ENCODE results near the gene CHKA. TPM values are rescaled to one million over a fixed set of nuclear protein-coding genes. Genes with fewer than 3 reads are reported as not detected.
"Not testable (repeated sequence)": the region's sequence is repeated elsewhere in the genome, so short reads cannot be mapped to it uniquely, and the experiment has no call there.

The CHKA gene
- total and polyA plus RNA-seq, 2 donors (not counting 3 experiments of a cell fraction or from before 2014, with no cell fraction given) = 21.4 to 25.1 TPM

DNA sequence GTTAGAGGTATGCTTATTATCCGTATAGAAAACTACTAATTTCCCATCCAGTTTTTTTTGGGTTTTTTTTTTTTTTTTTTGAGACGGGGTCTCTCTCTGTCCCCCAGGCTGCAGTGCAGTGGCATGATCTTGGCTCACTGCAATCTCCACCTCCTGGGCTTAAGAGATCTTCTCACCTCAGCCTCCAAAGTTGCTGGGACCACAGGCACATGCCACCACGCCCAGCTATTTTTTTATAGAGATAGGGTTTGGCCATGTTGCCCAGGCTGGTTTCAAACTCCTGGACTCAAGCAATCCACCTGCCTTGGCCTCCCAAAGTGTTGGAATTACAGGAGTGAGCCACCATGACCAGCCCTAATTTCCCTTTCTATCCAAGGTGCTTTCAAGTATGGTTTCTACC, 28.2 kb downstream of the CHKA start:
- H3K27me3 ChIP-seq (ENCODE audit: control insufficient read depth in 2 of 2, insufficient read depth in 2 of 2, low read length in 2 of 2); H4K20me1 ChIP-seq (replicated peaks; ENCODE audit: control insufficient read depth, extremely low read depth, insufficient read depth, low read length); H2AFZ ChIP-seq (ENCODE audit: low read depth, low read length); H3K4me1 ChIP-seq (ENCODE audit: control insufficient read depth, extremely low read depth, insufficient read depth, low read length); H3K4me3 ChIP-seq (replicated peaks in 1 of 3; ENCODE audit: insufficient read depth in 1 of 3, low read depth in 1 of 3, low read length in 3 of 3); H3K27ac ChIP-seq (ENCODE audit: insufficient read depth, low read depth, low read length); FAIRE-seq; dilution Hi-C loops (cut with MboI; ENCODE audit: extremely low pct_ligation_motif_present, low sequenced_read_pairs); H3K4me2 ChIP-seq (ENCODE audit: insufficient read depth, low read length); H3K9me1 ChIP-seq (replicated peaks; ENCODE audit: control insufficient read depth, extremely low read depth, insufficient read depth, low read length); H3K79me2 ChIP-seq (ENCODE audit: control insufficient read depth, insufficient read depth, low read length); POLR2A ChIA-PET; H3K9me3 ChIP-seq (replicated peaks; ENCODE audit: control insufficient read depth, insufficient read depth, low read length); H3K36me3 ChIP-seq (ENCODE audit: control insufficient read depth in 2 of 2, extremely low read depth in 1 of 2, insufficient read depth in 2 of 2, low read length in 2 of 2); intact Hi-C loops (cut with micrococcal nuclease); BruUV-seq (replicated peaks); DNase-seq (ENCODE audit: low read depth, low spot score); H3K9ac ChIP-seq (replicated peaks; ENCODE audit: extremely low read depth, insufficient read depth, low read length): not testable (repeated sequence)
- CTCF ChIA-PET = interaction anchor here (1.2 kb wide), 1 partner anchor 114 kb away, joined by 3 read pairs; no protein-coding TSS in a partner anchor

DNA sequence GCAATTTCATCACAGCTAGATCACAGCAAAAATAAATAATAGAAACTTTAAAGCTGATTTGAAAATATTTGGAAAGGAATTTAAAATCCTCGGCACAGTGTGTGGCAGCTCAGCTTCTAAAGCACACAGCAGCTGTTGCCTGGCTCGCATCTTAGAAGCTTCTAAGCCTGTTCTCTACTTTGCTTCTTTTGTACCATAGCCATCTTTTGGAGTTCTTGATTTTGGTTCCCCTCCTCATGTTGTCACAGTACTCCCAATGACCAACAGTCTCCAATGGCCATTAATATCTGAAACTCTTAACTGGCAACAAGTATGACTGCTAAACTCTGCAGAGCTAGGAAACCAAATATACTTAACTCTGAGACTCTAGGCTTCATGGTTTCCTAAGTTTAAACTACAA, 28.8 kb downstream of the CHKA start:
- ChIA-PET CTCF (interaction anchor here (1.2 kb wide), 1 partner anchor 114 kb away, joined by 3 read pairs; no protein-coding TSS in a partner anchor), POLR2A (no interaction called here)
- no peaks in the 10 kb centered on the region for H3K9me1 ChIP-seq (replicated peaks; ENCODE audit: control insufficient read depth, extremely low read depth, insufficient read depth, low read length)
- no peaks in the 10 kb centered on the region for H3K4me1 ChIP-seq (ENCODE audit: control insufficient read depth, extremely low read depth, insufficient read depth, low read length)
- H3K4me3 ChIP-seq (replicated peaks in 1 of 3; ENCODE audit: insufficient read depth in 1 of 3, low read depth in 1 of 3, low read length in 3 of 3) = no peak overlapping the region
- H4K20me1 ChIP-seq (replicated peaks; ENCODE audit: control insufficient read depth, extremely low read depth, insufficient read depth, low read length) = no peaks in the 10 kb centered on the region
- FAIRE-seq (no peak), DNase-seq (ENCODE audit: low read depth, low spot score) (no peak)
- H3K36me3 ChIP-seq (ENCODE audit: control insufficient read depth in 2 of 2, extremely low read depth in 1 of 2, insufficient read depth in 2 of 2, low read length in 2 of 2) = no peaks in the 10 kb centered on the region
- TF ChIP-seq MYC (IDR thresholded peaks at IDR 0.05; ENCODE audit: low read depth, low read length) (no peak), JUN (IDR thresholded peaks at IDR 0.05; ENCODE audit: borderline replicate concordance, insufficient read depth, insufficient read length, low read depth) (no peak), FOS (IDR thresholded peaks at IDR 0.05; ENCODE audit: borderline replicate concordance, insufficient read depth, low read length) (no peak), POLR2A (IDR thresholded peaks at IDR 0.05; ENCODE audit: low read depth, low read length) (no peak), POLR2AphosphoS5 (IDR thresholded peaks at IDR 0.05; ENCODE audit: insufficient read depth, low read depth, low read length) (no peak), EZH2 (IDR thresholded peaks at IDR 0.05; ENCODE audit: borderline replicate concordance, low read depth, low read length, severe bottlenecking) (no peak), GATA2 (IDR thresholded peaks at IDR 0.05; ENCODE audit: insufficient read depth, insufficient read length, low read depth, low read length) (no peak)
- TF ChIP-seq, protein P1, sequence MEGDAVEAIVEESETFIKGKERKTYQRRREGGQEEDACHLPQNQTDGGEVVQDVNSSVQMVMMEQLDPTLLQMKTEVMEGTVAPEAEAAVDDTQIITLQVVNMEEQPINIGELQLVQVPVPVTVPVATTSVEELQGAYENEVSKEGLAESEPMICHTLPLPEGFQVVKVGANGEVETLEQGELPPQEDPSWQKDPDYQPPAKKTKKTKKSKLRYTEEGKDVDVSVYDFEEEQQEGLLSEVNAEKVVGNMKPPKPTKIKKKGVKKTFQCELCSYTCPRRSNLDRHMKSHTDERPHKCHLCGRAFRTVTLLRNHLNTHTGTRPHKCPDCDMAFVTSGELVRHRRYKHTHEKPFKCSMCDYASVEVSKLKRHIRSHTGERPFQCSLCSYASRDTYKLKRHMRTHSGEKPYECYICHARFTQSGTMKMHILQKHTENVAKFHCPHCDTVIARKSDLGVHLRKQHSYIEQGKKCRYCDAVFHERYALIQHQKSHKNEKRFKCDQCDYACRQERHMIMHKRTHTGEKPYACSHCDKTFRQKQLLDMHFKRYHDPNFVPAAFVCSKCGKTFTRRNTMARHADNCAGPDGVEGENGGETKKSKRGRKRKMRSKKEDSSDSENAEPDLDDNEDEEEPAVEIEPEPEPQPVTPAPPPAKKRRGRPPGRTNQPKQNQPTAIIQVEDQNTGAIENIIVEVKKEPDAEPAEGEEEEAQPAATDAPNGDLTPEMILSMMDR (IDR thresholded peaks at IDR 0.05; ENCODE audit: extremely low read depth in 1 of 2, insufficient read depth in 1 of 2, low read depth in 1 of 2, low read length in 2 of 2) = no peak
- TF ChIP-seq, protein P2, sequence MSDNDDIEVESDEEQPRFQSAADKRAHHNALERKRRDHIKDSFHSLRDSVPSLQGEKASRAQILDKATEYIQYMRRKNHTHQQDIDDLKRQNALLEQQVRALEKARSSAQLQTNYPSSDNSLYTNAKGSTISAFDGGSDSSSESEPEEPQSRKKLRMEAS (IDR thresholded peaks at IDR 0.05; ENCODE audit: insufficient read depth, insufficient read length) = no peak
- H3K27me3 ChIP-seq (ENCODE audit: control insufficient read depth in 2 of 2, insufficient read depth in 2 of 2, low read length in 2 of 2) = no peaks in the 10 kb centered on the region
- BruUV-seq (replicated peaks) = no TSS peak
- dilution Hi-C loops (cut with MboI; ENCODE audit: extremely low pct_ligation_motif_present, low sequenced_read_pairs) = no loop called here
- no peak overlapping the region for H3K4me2 ChIP-seq (ENCODE audit: insufficient read depth, low read length)
- H2AFZ ChIP-seq (ENCODE audit: low read depth, low read length) = no peak overlapping the region
- H3K9ac ChIP-seq (replicated peaks; ENCODE audit: extremely low read depth, insufficient read depth, low read length) = no peak overlapping the region
- H3K9me3 ChIP-seq (replicated peaks; ENCODE audit: control insufficient read depth, insufficient read depth, low read length) = no peaks in the 10 kb centered on the region
- intact Hi-C loops (cut with micrococcal nuclease) = no loop called here
- no peak overlapping the region for H3K27ac ChIP-seq (ENCODE audit: insufficient read depth, low read depth, low read length)
- H3K79me2 ChIP-seq (ENCODE audit: control insufficient read depth, insufficient read depth, low read length) = no peaks in the 10 kb centered on the region

Data from endothelial cell of umbilical vein (primary cell).